HCT116 (cell line): ENCODE data around the gene OCRL.

Experiments
- CBX3 ChIP-seq: IDR thresholded peaks from 2 replicates; pipeline ENCODE4 v1.6.1; 2012; ENCODE audit warnings: low read depth
- CEBPB ChIP-seq: IDR thresholded peaks from 2 replicates; pipeline ENCODE4 v1.6.1; 2012; ENCODE audit warnings: low read depth
- EZH2 ChIP-seq: fragments of 200-600 bp; sonication (generic); IDR thresholded peaks from 2 replicates; pipeline ENCODE4 v1.6.1; 2017; ENCODE audit warnings: antibody characterized with exemption, mixed run types
- EZH2phosphoT487 ChIP-seq: fragments of 200-600 bp; IDR thresholded peaks from 2 replicates; pipeline ENCODE4 v1.6.1; 2018; ENCODE audit warnings: antibody characterized with exemption, borderline replicate concordance
- POLR2A ChIP-seq: IDR thresholded peaks from 2 replicates; pipeline ENCODE4 v1.7.0; 2011; ENCODE audit warnings: borderline replicate concordance; ENCODE audit not compliant: insufficient read depth, insufficient read length; ENCODE audit errors: extremely low read depth
- POLR2AphosphoS5 ChIP-seq: IDR thresholded peaks from 2 replicates; pipeline ENCODE4 v1.6.1; 2011; ENCODE audit warnings: mild to moderate bottlenecking, low read depth, low read length, moderate library complexity
- SP1 ChIP-seq: IDR thresholded peaks from 2 replicates; pipeline ENCODE4 v1.6.1; 2012; ENCODE audit warnings: low read depth
- TCF7L2 ChIP-seq: IDR thresholded peaks from 2 replicates; pipeline ENCODE4 v1.7.0; 2011; ENCODE audit warnings: borderline replicate concordance, inconsistent platforms; ENCODE audit not compliant: insufficient read depth, insufficient read length; ENCODE audit errors: extremely low read depth
- YY1 ChIP-seq: IDR thresholded peaks from 2 replicates; pipeline ENCODE4 v1.6.1; 2011; ENCODE audit warnings: low read length, low read depth, moderate library complexity, mild to moderate bottlenecking; ENCODE audit not compliant: insufficient replicate concordance; ENCODE audit errors: extremely low read depth
- ZFX ChIP-seq: fragments of 450-650 bp; IDR thresholded peaks from 2 replicates; pipeline ENCODE4 v1.6.1; 2017
- ZNF274 ChIP-seq: fragments of 200-500 bp; sonication (Bioruptor generic); IDR thresholded peaks from 2 replicates; pipeline ENCODE4 v1.6.1; 2014; ENCODE audit warnings: mild to moderate bottlenecking, low read depth, low read length, inconsistent platforms
- TF ChIP-seq, protein P1 (sequence below), 3 experiments: fragments of 200-600 bp in 1 of 3; sonication (generic) in 1 of 3; IDR thresholded peaks in 2 of 3; conservative IDR thresholded peaks in 1 of 3; 2 replicates each; pipeline ENCODE4 v1.5.1; 2012 to 2017; ENCODE audit warnings: low read depth in 2 of 3, low read length in 2 of 3, antibody characterized with exemption in 1 of 3, borderline replicate concordance in 1 of 3, control low read depth in 1 of 3, mild to moderate bottlenecking in 1 of 3, mixed read lengths in 1 of 3, mixed run types in 1 of 3, moderate library complexity in 1 of 3; ENCODE audit not compliant: insufficient read depth in 1 of 3
- TF ChIP-seq, protein P2 (sequence below): IDR thresholded peaks from 2 replicates; pipeline ENCODE4 v1.6.1; 2012; ENCODE audit warnings: low read depth

DNA sequence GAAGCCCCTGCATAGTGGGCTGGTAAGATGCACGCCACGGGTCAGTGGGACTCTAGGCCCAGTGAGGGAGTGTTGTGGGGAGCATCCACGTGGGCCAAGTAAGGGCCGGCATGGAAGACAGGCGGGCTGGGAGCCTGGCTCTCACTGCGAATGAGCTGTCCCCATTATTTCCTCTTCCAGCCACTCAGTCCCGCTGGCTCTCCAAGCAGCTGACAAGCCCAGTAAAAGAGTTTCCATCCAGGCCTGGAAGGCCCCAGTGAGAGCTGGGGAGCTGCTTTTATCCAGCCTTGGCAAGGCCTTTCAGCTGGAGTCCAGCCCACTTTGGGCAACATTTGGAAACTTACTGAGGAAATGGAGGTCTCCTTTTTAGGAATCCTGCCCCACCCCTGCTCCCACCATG is 89.8 kb downstream of the OCRL start:
- TF ChIP-seq, protein P1, sequence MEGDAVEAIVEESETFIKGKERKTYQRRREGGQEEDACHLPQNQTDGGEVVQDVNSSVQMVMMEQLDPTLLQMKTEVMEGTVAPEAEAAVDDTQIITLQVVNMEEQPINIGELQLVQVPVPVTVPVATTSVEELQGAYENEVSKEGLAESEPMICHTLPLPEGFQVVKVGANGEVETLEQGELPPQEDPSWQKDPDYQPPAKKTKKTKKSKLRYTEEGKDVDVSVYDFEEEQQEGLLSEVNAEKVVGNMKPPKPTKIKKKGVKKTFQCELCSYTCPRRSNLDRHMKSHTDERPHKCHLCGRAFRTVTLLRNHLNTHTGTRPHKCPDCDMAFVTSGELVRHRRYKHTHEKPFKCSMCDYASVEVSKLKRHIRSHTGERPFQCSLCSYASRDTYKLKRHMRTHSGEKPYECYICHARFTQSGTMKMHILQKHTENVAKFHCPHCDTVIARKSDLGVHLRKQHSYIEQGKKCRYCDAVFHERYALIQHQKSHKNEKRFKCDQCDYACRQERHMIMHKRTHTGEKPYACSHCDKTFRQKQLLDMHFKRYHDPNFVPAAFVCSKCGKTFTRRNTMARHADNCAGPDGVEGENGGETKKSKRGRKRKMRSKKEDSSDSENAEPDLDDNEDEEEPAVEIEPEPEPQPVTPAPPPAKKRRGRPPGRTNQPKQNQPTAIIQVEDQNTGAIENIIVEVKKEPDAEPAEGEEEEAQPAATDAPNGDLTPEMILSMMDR (IDR thresholded peaks at IDR 0.05 in 2 of 3, conservative IDR thresholded peaks at IDR 0.05 in 1 of 3; ENCODE audit: borderline replicate concordance in 1 of 3, insufficient read depth in 1 of 3, low read depth in 2 of 3, low read length in 2 of 3) = no peak
- TF ChIP-seq EZH2phosphoT487 (no peak), POLR2AphosphoS5 (no peak), YY1 (no peak), SP1 (no peak), CEBPB (no peak), POLR2A (no peak), EZH2 (no peak), ZNF274 (no peak), TCF7L2 (no peak), CBX3 (no peak), ZFX (no peak)
- TF ChIP-seq, protein P2, sequence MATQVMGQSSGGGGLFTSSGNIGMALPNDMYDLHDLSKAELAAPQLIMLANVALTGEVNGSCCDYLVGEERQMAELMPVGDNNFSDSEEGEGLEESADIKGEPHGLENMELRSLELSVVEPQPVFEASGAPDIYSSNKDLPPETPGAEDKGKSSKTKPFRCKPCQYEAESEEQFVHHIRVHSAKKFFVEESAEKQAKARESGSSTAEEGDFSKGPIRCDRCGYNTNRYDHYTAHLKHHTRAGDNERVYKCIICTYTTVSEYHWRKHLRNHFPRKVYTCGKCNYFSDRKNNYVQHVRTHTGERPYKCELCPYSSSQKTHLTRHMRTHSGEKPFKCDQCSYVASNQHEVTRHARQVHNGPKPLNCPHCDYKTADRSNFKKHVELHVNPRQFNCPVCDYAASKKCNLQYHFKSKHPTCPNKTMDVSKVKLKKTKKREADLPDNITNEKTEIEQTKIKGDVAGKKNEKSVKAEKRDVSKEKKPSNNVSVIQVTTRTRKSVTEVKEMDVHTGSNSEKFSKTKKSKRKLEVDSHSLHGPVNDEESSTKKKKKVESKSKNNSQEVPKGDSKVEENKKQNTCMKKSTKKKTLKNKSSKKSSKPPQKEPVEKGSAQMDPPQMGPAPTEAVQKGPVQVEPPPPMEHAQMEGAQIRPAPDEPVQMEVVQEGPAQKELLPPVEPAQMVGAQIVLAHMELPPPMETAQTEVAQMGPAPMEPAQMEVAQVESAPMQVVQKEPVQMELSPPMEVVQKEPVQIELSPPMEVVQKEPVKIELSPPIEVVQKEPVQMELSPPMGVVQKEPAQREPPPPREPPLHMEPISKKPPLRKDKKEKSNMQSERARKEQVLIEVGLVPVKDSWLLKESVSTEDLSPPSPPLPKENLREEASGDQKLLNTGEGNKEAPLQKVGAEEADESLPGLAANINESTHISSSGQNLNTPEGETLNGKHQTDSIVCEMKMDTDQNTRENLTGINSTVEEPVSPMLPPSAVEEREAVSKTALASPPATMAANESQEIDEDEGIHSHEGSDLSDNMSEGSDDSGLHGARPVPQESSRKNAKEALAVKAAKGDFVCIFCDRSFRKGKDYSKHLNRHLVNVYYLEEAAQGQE = no peak
